Neural crest cell (in vitro differentiated cells): ENCODE data around the gene USP37. TPM values are rescaled to one million over a fixed set of nuclear protein-coding genes. Genes with fewer than 3 reads are reported as not detected.
"Not testable (repeated sequence)": the region's sequence is repeated elsewhere in the genome, so short reads cannot be mapped to it uniquely, and the experiment has no call there.

Experiments
- DNase-seq: peaks from one replicate; pipeline ENCODE4 v3.0.0; 2021; ENCODE audit warnings: low read depth, mixed read lengths, low spot score
- H3K27ac Mint-ChIP-seq: one replicate; pipeline ENCODE4 v1.8.0; 2021; ENCODE audit warnings: mild to moderate bottlenecking, mixed read lengths; ENCODE audit not compliant: unreplicated experiment
- H3K27me3 Mint-ChIP-seq: 2 replicates; pipeline ENCODE4 v1.8.0; 2021; ENCODE audit warnings: low read depth, mild to moderate bottlenecking, mixed read lengths
- H3K36me3 Mint-ChIP-seq: 2 replicates; pipeline ENCODE4 v1.8.0; 2021; ENCODE audit warnings: low read depth, mild to moderate bottlenecking, mixed read lengths
- H3K4me1 Mint-ChIP-seq: 2 replicates; pipeline ENCODE4 v1.8.0; 2021; ENCODE audit warnings: mixed read lengths
- H3K4me3 Mint-ChIP-seq: one replicate; pipeline ENCODE4 v1.8.0; 2021; ENCODE audit warnings: mild to moderate bottlenecking, mixed read lengths
- H3K9me3 Mint-ChIP-seq: 2 replicates; pipeline ENCODE4 v1.8.0; 2021; ENCODE audit warnings: mixed read lengths
- CTCF ChIP-seq: fragments of 200-600 bp; sonication (generic); conservative IDR thresholded peaks from 2 replicates; pipeline ENCODE4 v1.5.0; 2021; ENCODE audit warnings: antibody characterized with exemption, mild to moderate bottlenecking
- total RNA-seq: library from RNA; stranded (reverse); gene quantifications from 2 replicates; pipeline ENCODE4 v1.2.1, GENCODE V29; 2021

Gene USP37
- total RNA-seq, 1 donor from 2014 or later = 29.1 TPM

GRCh38 chr2:218566296-218566695, 1.9 kb downstream of the USP37 start:
- H3K9me3 Mint-ChIP-seq = no peaks in the 10 kb centered on the region
- H3K4me1 Mint-ChIP-seq = peaks cover 41% of the 10 kb centered on the region
- H3K36me3 Mint-ChIP-seq = no peaks in the 10 kb centered on the region
- H3K27ac Mint-ChIP-seq = no peak overlapping the region
- TF ChIP-seq CTCF = no peak
- DNase-seq = no peak
- no peaks in the 10 kb centered on the region for H3K27me3 Mint-ChIP-seq
- peak overlapping the region; percentile 93 for H3K4me3 Mint-ChIP-seq

GRCh38 chr2:218564056-218564455, 4.1 kb downstream of the USP37 start:
- Mint-ChIP-seq H3K9me3 (no peaks in the 10 kb centered on the region), H3K4me3 (no peak overlapping the region), H3K27ac (no peak overlapping the region), H3K27me3 (no peaks in the 10 kb centered on the region), H3K4me1 (peaks cover 24% of the 10 kb centered on the region), H3K36me3 (peaks cover 3% of the 10 kb centered on the region)
- no peak for TF ChIP-seq CTCF
- DNase-seq = no peak

GRCh38 chr2:218558986-218559385, 9.2 kb downstream of the USP37 start:
- H3K4me1 Mint-ChIP-seq = no peaks in the 10 kb centered on the region
- no peak overlapping the region for H3K27ac Mint-ChIP-seq
- DNase-seq = no peak

GRCh38 chr2:218557941-218558340, 10.2 kb downstream of the USP37 start:
- no peak for DNase-seq
- Mint-ChIP-seq H3K36me3 (peaks cover 16% of the 10 kb centered on the region), H3K27me3 (no peaks in the 10 kb centered on the region), H3K9me3 (no peaks in the 10 kb centered on the region), H3K4me3 (no peak overlapping the region), H3K4me1 (no peaks in the 10 kb centered on the region), H3K27ac (no peak overlapping the region)
- TF ChIP-seq CTCF = no peak

More at GRCh38 chr2:218558986-218559385, 9.2 kb downstream of the USP37 start:
- H3K27me3 Mint-ChIP-seq = no peaks in the 10 kb centered on the region
- no peak for TF ChIP-seq CTCF
- H3K4me3 Mint-ChIP-seq = no peak overlapping the region
- peaks cover 8% of the 10 kb centered on the region for H3K36me3 Mint-ChIP-seq
- no peaks in the 10 kb centered on the region for H3K9me3 Mint-ChIP-seq

- Mint-ChIP-seq H3K36me3 (peaks cover 17% of the 10 kb centered on the region), H3K27ac (no peak overlapping the region), H3K4me3 (no peak overlapping the region), H3K4me1 (no peaks in the 10 kb centered on the region), H3K27me3 (no peaks in the 10 kb centered on the region), H3K9me3 (no peaks in the 10 kb centered on the region)
- no peak for DNase-seq
- TF ChIP-seq CTCF = no peak
Observed at GRCh38 chr2:218555527-218555926, 12.6 kb downstream of the USP37 start.

GRCh38 chr2:218554225-218554624, 13.9 kb downstream of the USP37 start:
- not testable (repeated sequence) for H3K4me3 Mint-ChIP-seq, DNase-seq, H3K9me3 Mint-ChIP-seq, H3K27ac Mint-ChIP-seq, H3K4me1 Mint-ChIP-seq, H3K27me3 Mint-ChIP-seq
- peaks cover 17% of the 10 kb centered on the region for H3K36me3 Mint-ChIP-seq
